RPMI7951 (cell line): ENCODE measurements around the gene DDX11. TPM values are rescaled to one million over a fixed set of nuclear protein-coding genes. Genes with fewer than 3 reads are reported as not detected.
"Not testable (repeated sequence)": the region's sequence is repeated elsewhere in the genome, so short reads cannot be mapped to it uniquely, and the experiment has no call there.

Experiments used
- DNase-seq: peaks from one replicate; pipeline ENCODE4 v3.0.0-alpha.2; 2012; ENCODE audit warnings: low read depth
- total RNA-seq: library from RNA; depleted of rRNA; stranded (reverse); fragments of >200 nt; shearing (Covaris generic); gene quantifications from 2 replicates; pipeline ENCODE4 v1.2.3, GENCODE V29; 2014; rRNA removed

DDX11 gene
- total RNA-seq, 1 experiment from 2014 or later, result 11.4 TPM

- DNase-seq, result no peak
Observed at GRCh38 chr12:31122481-31122880, 48.8 kb downstream of the DDX11 start.

DNA sequence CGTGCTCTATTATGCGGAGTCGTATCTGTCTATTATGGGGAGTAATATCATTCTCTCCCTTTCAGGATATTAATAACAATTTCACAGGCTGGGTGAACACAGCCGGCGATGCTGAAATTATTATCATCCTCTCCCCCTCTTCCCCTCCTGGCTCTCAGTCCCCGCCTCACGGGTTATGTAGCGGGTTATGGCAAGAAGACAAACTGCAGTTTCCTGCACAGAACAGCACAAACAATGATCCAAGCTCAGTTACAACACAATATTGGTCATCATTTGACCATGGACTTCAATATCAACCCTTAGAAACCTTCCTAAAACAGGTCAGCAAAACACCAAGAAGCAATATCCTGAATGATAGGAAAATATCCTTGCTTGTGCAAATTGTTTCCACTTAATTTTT is 50.5 kb downstream of the DDX11 start:
- not testable (repeated sequence) for DNase-seq

DNA sequence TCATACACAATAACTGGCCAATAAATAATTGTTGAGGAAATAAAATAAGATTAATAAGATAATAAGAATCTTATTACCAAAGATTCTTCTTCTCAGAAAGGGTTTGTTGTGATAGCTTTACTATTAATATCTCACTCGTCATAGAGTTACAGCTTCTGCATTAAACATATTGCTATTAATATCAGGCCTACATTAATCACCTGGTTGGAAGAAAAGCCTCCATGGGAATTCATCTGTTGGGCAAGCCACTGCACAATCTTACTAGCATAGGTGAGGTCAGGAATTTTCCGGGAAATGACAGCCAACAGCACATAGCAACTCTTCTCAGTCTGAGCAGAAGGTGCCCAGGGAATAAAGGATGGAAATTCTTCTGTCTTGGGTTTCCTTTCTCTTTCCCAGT is 51.5 kb downstream of the DDX11 start:
- not testable (repeated sequence) for DNase-seq

DNA sequence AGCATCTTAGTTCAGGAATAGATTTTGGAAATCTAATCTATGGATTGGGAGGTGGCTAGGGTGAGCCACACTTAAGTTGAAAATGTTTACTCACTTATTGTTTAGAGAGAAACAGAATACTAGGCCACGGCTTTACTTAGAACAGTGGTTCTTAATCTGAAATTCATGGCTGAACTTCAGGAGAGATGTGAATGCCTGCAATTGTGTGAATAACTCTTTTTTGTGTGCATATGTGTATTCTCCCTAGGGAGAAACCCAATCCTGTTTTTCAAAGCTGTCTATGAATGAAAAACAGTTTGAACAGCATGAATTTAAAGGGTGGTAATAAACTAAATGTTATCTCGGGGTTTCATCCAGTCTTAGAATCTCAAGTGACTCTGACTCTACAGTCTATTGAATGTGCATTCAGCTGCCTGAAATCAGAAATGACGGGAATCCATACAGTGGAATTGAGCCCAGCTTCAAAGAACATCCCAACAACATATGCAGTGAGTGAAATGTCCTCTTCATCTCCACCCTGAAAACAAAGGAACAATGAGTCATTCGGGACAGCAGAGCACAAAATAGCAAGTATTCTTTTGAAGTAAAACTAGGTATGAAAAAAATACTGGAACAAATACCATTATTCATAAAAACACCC is 53.7 kb downstream of the DDX11 start:
- not testable (repeated sequence) for DNase-seq

DNA sequence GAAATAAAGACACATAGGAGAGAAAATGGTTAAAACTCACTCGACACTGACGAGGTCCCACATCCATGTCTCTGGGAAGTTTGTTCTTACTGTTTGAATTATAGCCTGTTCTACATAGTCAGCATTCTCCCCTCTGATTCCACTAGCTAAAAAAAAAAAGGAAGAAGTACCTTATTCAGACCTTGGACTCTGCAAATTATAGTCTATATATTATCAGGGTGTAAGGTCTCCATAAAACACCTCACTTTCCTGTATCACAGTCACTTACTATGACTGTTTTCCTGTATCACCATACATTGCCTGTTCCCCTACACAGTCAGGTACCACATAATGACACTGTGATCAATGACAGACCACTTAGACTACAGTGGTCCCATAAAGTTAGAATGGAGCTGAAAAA is 62.9 kb downstream of the DDX11 start:
- not testable (repeated sequence) for DNase-seq

DNA sequence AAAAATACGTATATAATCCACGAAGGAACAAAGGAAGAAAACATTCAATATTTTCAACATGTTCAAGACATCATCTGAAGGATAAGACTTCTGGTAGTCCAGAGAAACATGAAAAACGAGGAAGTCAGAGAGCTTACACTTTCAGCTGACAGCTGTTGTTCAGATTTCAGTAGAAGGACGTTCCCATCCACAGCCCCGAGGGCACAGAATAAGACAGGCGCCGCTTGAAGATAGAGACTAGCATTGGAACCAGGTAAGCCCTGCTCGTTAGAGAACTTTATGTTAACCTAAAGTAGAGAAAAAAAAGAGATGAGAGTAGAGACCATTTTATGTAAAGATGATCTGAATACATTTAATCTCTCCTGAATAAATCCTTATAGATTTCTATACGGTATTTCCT is 71.1 kb downstream of the DDX11 start:
- DNase-seq, result not testable (repeated sequence)

DNA sequence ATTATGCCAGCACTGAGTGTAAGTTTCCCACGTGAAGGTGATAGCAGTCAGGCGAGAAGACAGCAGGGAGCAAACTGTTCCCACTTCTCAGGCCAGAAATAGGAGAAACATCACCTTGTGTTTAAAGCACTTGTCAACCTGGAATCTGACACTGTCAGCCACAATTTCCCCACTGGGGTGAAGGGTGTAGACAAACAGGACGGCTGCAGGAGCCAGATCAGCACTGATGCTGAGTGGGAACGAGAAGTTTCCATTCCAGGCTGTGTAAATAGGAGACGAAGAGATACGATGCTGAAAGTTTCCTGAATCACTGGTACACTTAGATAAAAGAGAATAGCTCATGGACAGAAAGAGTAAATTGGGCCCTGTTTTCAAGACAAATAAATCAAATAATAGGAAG is 71.6 kb downstream of the DDX11 start:
- DNase-seq, result not testable (repeated sequence)

DNA sequence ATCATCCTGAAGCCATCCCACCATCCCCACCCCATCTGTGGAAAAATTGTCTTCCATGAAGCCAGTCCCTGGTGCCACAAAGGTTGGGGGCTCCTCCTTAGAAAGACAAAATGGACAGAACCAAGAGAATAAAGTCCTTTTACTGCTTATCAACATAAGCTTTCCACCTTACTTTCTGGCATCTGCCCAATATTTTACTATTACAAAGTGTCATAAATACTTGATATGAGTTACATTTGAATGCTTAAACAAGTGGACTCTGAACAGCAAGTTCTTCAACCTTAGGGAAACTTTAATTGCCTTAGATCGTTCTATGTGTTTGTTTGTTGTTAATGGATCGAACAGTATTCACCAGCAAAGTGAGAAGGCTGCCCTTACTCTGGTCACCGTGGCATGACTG is 73.8 kb downstream of the DDX11 start:
- DNase-seq, result not testable (repeated sequence)

DNA sequence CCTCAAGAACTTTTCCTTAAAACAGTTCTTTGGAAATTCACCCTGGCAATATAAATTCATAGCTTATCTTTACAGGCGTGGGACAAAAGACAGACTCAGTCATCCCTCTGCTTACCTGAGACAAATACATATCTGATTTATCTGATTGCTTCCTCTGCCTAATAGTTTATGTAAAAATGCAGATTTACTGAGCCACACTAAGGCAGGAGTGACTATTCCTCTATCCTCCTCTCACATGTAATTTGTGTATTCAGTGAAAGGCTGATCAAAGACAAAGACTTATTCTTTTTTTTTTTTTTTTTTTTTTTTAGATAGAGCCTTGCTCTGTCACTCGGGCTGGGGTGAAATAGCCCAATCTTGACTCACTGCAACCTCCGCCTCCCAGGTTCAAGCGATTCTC is 77.1 kb downstream of the DDX11 start:
- DNase-seq, result not testable (repeated sequence)

Other genes with a start within 250 kb of the DDX11 start
- 0.29 and 0.48 TPM in 2 replicates for gene TSPAN11, start 147.1 kb upstream of the DDX11 start, total RNA-seq